SK-N-SH (cell line): ENCODE measurements around the gene CCDC183. TPM values are rescaled to one million over a fixed set of nuclear protein-coding genes. Genes with fewer than 3 reads are reported as not detected.

Experiments
- CTCF ChIA-PET: fragments of 300-600, 350-600 bp; formaldehyde crosslinking; extraction: SDS; loops from one replicate; lab custom pipeline; 2021; lab: Yijun Ruan, JAX
- POLR2A ChIA-PET: fragments of 350-600 bp; sonication (Branson Sonifier 250); formaldehyde crosslinking; extraction: SDS; loops from one replicate; lab custom pipeline; 2020; ENCODE audit warnings: antibody characterized with exemption, inconsistent platforms; lab: Yijun Ruan, JAX
- DNase-seq: peaks from one replicate; pipeline ENCODE4 v3.0.0; 2012
- H2AFZ ChIP-seq: fragments of 200-600 bp; sonication (generic); 2 replicates; pipeline ENCODE4 v1.8.1; 2016; ENCODE audit warnings: antibody characterized with exemption, mild to moderate bottlenecking, low read depth
- H3F3A ChIP-seq: fragments of 200-600 bp; sonication (generic); replicated peaks from 2 replicates; pipeline ENCODE3; 2016; ENCODE audit warnings: antibody characterized with exemption, mild to moderate bottlenecking; ENCODE audit not compliant: insufficient read depth
- H3K27ac ChIP-seq, 2 experiments: fragments of 200-500 bp in 1 of 2; fragments of 200-600 bp in 1 of 2; sonication (Bioruptor generic) in 1 of 2; sonication (generic), shearing (Covaris generic) in 1 of 2; 2 replicates each; pipeline versions ENCODE4 v1.5.1 to v1.6.1; 2014 to 2016; ENCODE audit warnings: low read depth in 2 of 2, inconsistent platforms in 1 of 2, low read length in 1 of 2, mild to moderate bottlenecking in 1 of 2, mixed read lengths in 1 of 2
- H3K27me3 ChIP-seq: fragments of 200-600 bp; sonication (generic), shearing (Covaris generic); 2 replicates; pipeline ENCODE4 v1.6.1; 2016; ENCODE audit warnings: mixed run types; ENCODE audit not compliant: insufficient read depth
- H3K36me3 ChIP-seq, 2 experiments: fragments of 200-500 bp in 1 of 2; fragments of 200-600 bp in 1 of 2; sonication (Bioruptor generic) in 1 of 2; sonication (generic) in 1 of 2; replicated peaks in 1 of 2; 2 replicates each; pipeline versions ENCODE3 to v1.5.1; 2014 to 2016; ENCODE audit warnings: low read length in 1 of 2, mild to moderate bottlenecking in 1 of 2; ENCODE audit not compliant: insufficient read depth in 2 of 2, control insufficient read depth in 1 of 2
- H3K4me1 ChIP-seq, 2 experiments: fragments of 200-500 bp in 1 of 2; fragments of 200-600 bp in 1 of 2; sonication (Bioruptor generic) in 1 of 2; sonication (generic), shearing (Covaris generic) in 1 of 2; 2 replicates each; pipeline versions ENCODE4 v1.5.1 to v1.6.1; 2014 to 2016; ENCODE audit warnings: low read depth in 1 of 2, low read length in 1 of 2, mixed run types in 1 of 2; ENCODE audit not compliant: insufficient read depth in 2 of 2, control insufficient read depth in 1 of 2
- H3K4me2 ChIP-seq: fragments of 200-600 bp; sonication (generic), shearing (Covaris generic); 2 replicates; pipeline ENCODE4 v1.6.1; 2017; ENCODE audit warnings: mixed run types
- H3K4me3 ChIP-seq, 2 experiments: fragments of 200-500 bp in 1 of 2; fragments of 200-600 bp in 1 of 2; sonication (Bioruptor generic) in 1 of 2; sonication (generic), shearing (Covaris generic) in 1 of 2; 2 replicates each; pipeline versions ENCODE4 v1.5.1 to v1.8.1; 2014 to 2016; ENCODE audit warnings: low read depth in 2 of 2, inconsistent platforms in 1 of 2, low read length in 1 of 2, mild to moderate bottlenecking in 1 of 2, mixed read lengths in 1 of 2, moderate library complexity in 1 of 2
- H3K79me2 ChIP-seq: fragments of 200-600 bp; sonication (generic); 2 replicates; pipeline ENCODE4 v1.8.1; 2017; ENCODE audit warnings: mild to moderate bottlenecking; ENCODE audit not compliant: insufficient read depth
- H3K9ac ChIP-seq: fragments of 200-600 bp; sonication (generic); 2 replicates; pipeline ENCODE4 v1.6.1; 2017; ENCODE audit warnings: mixed run types
- H3K9me2 ChIP-seq: fragments of 200-600 bp; sonication (generic); 2 replicates; pipeline ENCODE4 v1.6.1; 2017; ENCODE audit warnings: mixed run types
- H3K9me3 ChIP-seq: fragments of 200-600 bp; sonication (generic); 2 replicates; pipeline ENCODE4 v1.6.1; 2017; ENCODE audit warnings: mixed run types, mild to moderate bottlenecking, moderate library complexity
- H4K20me1 ChIP-seq: fragments of 200-600 bp; sonication (generic); 2 replicates; pipeline ENCODE4 v1.6.1; 2017; ENCODE audit warnings: mild to moderate bottlenecking, mixed run types; ENCODE audit not compliant: insufficient read depth
- ELF1 ChIP-seq: IDR thresholded peaks from 2 replicates; pipeline ENCODE4 v1.4.0; 2012
- EP300 ChIP-seq, 2 experiments: IDR thresholded peaks; 2 replicates each; pipeline versions ENCODE4 v1.4.0 to v1.6.1; 2012; ENCODE audit warnings: borderline replicate concordance in 1 of 2, low read depth in 1 of 2, low read length in 1 of 2
- GABPA ChIP-seq: IDR thresholded peaks from 2 replicates; pipeline ENCODE4 v1.4.0; 2012; ENCODE audit warnings: low read depth, mild to moderate bottlenecking
- JUND ChIP-seq: IDR thresholded peaks from 2 replicates; pipeline ENCODE4 v1.4.0; 2012
- NFIC ChIP-seq: IDR thresholded peaks from 2 replicates; pipeline ENCODE4 v1.4.0; 2012; ENCODE audit warnings: borderline replicate concordance
- NRF1 ChIP-seq: IDR thresholded peaks from 2 replicates; pipeline ENCODE4 v1.6.1; 2012; ENCODE audit warnings: low read depth, mild to moderate bottlenecking, low read length
- RFX5 ChIP-seq: IDR thresholded peaks from 2 replicates; pipeline ENCODE4 v1.6.1; 2012; ENCODE audit warnings: mild to moderate bottlenecking, improper control_type of control experiment, low read length
- RXRA ChIP-seq: IDR thresholded peaks from 2 replicates; pipeline ENCODE4 v1.4.0; 2012; ENCODE audit warnings: low read depth, mild to moderate bottlenecking, borderline replicate concordance
- SMC3 ChIP-seq: IDR thresholded peaks from 2 replicates; pipeline ENCODE4 v1.6.1; 2012; ENCODE audit warnings: low read depth, low read length, improper control_type of control experiment
- TCF12 ChIP-seq: IDR thresholded peaks from 2 replicates; pipeline ENCODE4 v1.4.0; 2012
- WGBS: methylation state at CpG from one replicate; pipeline ENCODE4 v1.1.6; 2017; ENCODE audit warnings: low lambda C conversion rate; 5-methylcytosine and 5-hydroxymethylcytosine counted together
- polyA plus RNA-seq, 3 experiments: library from polyadenylated mRNA; depleted of rRNA; stranded (reverse); fragments of >200 nt; gene quantifications; 2 replicates each; pipeline ENCODE4 v1.2.3, GENCODE V29; 2012
- TF ChIP-seq, protein P1 (sequence below): IDR thresholded peaks from 2 replicates; pipeline ENCODE4 v1.6.1; 2012; ENCODE audit warnings: mild to moderate bottlenecking, low read depth, low read length, moderate library complexity
- TF ChIP-seq, protein P2 (sequence below): fragments of 150-350 bp; IDR thresholded peaks from 2 replicates; pipeline ENCODE4 v1.6.1; 2016; ENCODE audit warnings: mild to moderate bottlenecking, low read depth, low read length
- TF ChIP-seq, protein P3 (sequence below): fragments of 200-600 bp; sonication (generic); IDR thresholded peaks from 2 replicates; pipeline ENCODE4 v1.6.1; 2017; ENCODE audit warnings: antibody characterized with exemption, mild to moderate bottlenecking, moderate library complexity
- TF ChIP-seq, protein P4 (sequence below): IDR thresholded peaks from 2 replicates; pipeline ENCODE4 v1.4.0; 2012; ENCODE audit warnings: low read depth

The CCDC183 gene
- polyA plus RNA-seq, 1 of the 3 experiments (the other 2 are of a cell fraction), result 5.3 TPM

DNA sequence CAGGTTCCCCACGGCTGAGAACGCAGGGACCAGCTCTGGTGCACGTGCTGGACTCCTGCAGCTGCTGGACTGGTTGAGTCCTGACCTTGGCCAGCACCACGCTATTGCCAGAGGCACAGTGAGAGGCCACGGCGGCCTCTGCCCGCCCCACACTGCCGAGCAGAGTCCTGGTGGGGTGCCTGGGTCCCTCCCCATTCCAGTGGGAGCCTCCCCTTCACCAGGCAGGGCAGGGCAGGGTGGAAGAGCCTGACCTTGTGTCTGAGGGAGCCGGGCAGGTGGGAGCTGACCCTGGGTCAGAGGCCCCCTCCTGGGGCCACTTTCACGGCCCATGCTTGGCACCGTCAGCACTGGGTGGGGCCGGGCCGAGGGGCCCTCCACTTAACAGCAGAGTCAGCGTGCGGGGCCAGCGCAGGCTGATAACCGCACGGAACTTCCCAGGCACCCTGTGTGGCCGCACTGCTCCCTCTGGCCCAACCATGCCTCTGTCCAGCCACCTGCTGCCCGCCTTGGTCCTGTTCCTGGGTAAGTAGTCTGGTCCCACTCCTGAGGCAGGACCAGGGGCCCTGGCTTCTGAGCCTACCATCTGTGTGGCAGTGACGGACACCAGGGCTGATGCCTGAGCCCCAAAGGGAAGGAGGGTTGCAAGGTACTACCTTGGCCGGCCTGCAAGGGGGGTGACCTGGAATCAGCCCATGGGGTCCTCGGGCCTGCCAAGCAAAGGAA, 56.0 kb downstream of the CCDC183 start, which contains the start of gene MAMDC4 (continued):
- no peak for TF ChIP-seq RXRA
- TF ChIP-seq GABPA, result no peak
- TF ChIP-seq NFIC, result no peak
- TF ChIP-seq, protein P1, sequence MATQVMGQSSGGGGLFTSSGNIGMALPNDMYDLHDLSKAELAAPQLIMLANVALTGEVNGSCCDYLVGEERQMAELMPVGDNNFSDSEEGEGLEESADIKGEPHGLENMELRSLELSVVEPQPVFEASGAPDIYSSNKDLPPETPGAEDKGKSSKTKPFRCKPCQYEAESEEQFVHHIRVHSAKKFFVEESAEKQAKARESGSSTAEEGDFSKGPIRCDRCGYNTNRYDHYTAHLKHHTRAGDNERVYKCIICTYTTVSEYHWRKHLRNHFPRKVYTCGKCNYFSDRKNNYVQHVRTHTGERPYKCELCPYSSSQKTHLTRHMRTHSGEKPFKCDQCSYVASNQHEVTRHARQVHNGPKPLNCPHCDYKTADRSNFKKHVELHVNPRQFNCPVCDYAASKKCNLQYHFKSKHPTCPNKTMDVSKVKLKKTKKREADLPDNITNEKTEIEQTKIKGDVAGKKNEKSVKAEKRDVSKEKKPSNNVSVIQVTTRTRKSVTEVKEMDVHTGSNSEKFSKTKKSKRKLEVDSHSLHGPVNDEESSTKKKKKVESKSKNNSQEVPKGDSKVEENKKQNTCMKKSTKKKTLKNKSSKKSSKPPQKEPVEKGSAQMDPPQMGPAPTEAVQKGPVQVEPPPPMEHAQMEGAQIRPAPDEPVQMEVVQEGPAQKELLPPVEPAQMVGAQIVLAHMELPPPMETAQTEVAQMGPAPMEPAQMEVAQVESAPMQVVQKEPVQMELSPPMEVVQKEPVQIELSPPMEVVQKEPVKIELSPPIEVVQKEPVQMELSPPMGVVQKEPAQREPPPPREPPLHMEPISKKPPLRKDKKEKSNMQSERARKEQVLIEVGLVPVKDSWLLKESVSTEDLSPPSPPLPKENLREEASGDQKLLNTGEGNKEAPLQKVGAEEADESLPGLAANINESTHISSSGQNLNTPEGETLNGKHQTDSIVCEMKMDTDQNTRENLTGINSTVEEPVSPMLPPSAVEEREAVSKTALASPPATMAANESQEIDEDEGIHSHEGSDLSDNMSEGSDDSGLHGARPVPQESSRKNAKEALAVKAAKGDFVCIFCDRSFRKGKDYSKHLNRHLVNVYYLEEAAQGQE, result no peak
- TF ChIP-seq RFX5, result no peak

DNA sequence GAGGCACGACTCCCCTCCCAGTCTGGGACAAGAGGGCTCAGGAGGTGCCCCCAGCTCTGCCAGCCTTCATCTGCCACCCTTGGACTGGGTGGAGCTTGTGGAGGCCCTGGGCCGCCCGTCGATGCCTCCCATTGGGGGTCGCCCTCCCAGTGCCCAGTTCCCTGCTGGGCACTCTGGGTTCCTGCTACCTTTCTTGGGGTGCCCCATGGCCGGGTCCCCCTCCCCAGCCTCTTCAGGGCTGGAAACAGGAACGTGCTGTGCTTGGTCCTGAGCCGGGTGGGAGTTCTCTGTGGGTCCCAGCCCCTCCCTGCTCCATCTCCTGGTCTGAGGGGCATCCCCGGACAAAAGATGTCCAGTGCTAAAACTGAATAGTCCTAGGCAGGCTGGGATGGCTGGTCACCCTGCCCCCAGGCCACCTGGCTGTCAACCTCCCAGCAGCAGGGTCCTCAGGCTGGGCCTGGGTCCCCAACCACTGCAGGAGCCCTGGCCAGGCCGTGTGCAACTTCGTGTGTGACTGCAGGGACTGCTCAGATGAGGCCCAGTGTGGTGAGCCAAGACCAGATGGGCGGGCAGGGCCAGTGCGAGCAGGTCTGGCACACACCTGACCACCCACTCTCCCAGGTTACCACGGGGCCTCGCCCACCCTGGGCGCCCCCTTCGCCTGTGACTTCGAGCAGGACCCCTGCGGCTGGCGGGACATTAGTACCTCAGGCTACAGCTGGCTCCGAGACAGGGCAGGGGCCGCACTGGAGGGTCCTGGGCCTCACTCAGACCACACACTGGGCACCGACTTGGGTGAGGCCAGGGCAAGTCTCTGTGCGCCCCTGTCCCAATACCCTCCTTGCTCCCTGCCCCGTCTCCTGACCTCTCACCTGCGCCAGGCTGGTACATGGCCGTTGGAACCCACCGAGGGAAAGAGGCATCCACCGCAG, 56.8 kb downstream of the CCDC183 start:
- H3K9me3 ChIP-seq, result no peaks in the 10 kb centered on the region
- DNase-seq, result no peak
- H3K4me1 ChIP-seq, result peaks cover 4 to 13% of the 10 kb centered on the region in 2 experiments; a peak in 2 of 4 replicates
- H3K27me3 ChIP-seq, result no peaks in the 10 kb centered on the region
- WGBS, result 91% methylated on average over 10 of the region's 29 CpGs
- peaks cover 0 to 8% of the 10 kb centered on the region in 2 experiments for H3K36me3 ChIP-seq
- no peak overlapping the region for H3K4me2 ChIP-seq
- no peak overlapping the region; a peak in 1 of 4 replicates for H3K27ac ChIP-seq
- H2AFZ ChIP-seq, result no peak overlapping the region
- ChIA-PET POLR2A (no interaction called here), CTCF (interaction anchor here (1.2 to 2.2 kb wide), 2 partner anchors 10 to 176 kb away, joined by 3 to 9 read pairs; partner anchors contain the start of gene AJM1)
- no peak overlapping the region for H3K4me3 ChIP-seq
- peaks cover 16% of the 10 kb centered on the region; the same call in 1 of the 2 replicates for H3K79me2 ChIP-seq
- H3K9ac ChIP-seq, result no peak overlapping the region
- no peaks in the 10 kb centered on the region; the same call in 1 of the 2 replicates for H4K20me1 ChIP-seq
- no peaks in the 10 kb centered on the region for H3F3A ChIP-seq
- no peaks in the 10 kb centered on the region for H3K9me2 ChIP-seq
- no peak for TF ChIP-seq JUND
- TF ChIP-seq, protein P2, sequence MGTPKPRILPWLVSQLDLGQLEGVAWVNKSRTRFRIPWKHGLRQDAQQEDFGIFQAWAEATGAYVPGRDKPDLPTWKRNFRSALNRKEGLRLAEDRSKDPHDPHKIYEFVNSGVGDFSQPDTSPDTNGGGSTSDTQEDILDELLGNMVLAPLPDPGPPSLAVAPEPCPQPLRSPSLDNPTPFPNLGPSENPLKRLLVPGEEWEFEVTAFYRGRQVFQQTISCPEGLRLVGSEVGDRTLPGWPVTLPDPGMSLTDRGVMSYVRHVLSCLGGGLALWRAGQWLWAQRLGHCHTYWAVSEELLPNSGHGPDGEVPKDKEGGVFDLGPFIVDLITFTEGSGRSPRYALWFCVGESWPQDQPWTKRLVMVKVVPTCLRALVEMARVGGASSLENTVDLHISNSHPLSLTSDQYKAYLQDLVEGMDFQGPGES, result no peak
- TF ChIP-seq TCF12, result no peak
- no peak for TF ChIP-seq ELF1
- no peak for TF ChIP-seq NRF1
- TF ChIP-seq, protein P3, sequence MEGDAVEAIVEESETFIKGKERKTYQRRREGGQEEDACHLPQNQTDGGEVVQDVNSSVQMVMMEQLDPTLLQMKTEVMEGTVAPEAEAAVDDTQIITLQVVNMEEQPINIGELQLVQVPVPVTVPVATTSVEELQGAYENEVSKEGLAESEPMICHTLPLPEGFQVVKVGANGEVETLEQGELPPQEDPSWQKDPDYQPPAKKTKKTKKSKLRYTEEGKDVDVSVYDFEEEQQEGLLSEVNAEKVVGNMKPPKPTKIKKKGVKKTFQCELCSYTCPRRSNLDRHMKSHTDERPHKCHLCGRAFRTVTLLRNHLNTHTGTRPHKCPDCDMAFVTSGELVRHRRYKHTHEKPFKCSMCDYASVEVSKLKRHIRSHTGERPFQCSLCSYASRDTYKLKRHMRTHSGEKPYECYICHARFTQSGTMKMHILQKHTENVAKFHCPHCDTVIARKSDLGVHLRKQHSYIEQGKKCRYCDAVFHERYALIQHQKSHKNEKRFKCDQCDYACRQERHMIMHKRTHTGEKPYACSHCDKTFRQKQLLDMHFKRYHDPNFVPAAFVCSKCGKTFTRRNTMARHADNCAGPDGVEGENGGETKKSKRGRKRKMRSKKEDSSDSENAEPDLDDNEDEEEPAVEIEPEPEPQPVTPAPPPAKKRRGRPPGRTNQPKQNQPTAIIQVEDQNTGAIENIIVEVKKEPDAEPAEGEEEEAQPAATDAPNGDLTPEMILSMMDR, result no peak
- TF ChIP-seq EP300 (IDR thresholded peaks at IDR 0.05; ENCODE audit: borderline replicate concordance in 1 of 2, low read depth in 1 of 2, low read length in 1 of 2), result no peak
- TF ChIP-seq NFIC, result no peak
- TF ChIP-seq, protein P1, result no peak
- no peak for TF ChIP-seq SMC3
- TF ChIP-seq, protein P4, sequence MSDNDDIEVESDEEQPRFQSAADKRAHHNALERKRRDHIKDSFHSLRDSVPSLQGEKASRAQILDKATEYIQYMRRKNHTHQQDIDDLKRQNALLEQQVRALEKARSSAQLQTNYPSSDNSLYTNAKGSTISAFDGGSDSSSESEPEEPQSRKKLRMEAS, result no peak
